Measurements from ENCODE around the gene MICOS13.

Gene MICOS13, protein sequence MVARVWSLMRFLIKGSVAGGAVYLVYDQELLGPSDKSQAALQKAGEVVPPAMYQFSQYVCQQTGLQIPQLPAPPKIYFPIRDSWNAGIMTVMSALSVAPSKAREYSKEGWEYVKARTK

DNA sequence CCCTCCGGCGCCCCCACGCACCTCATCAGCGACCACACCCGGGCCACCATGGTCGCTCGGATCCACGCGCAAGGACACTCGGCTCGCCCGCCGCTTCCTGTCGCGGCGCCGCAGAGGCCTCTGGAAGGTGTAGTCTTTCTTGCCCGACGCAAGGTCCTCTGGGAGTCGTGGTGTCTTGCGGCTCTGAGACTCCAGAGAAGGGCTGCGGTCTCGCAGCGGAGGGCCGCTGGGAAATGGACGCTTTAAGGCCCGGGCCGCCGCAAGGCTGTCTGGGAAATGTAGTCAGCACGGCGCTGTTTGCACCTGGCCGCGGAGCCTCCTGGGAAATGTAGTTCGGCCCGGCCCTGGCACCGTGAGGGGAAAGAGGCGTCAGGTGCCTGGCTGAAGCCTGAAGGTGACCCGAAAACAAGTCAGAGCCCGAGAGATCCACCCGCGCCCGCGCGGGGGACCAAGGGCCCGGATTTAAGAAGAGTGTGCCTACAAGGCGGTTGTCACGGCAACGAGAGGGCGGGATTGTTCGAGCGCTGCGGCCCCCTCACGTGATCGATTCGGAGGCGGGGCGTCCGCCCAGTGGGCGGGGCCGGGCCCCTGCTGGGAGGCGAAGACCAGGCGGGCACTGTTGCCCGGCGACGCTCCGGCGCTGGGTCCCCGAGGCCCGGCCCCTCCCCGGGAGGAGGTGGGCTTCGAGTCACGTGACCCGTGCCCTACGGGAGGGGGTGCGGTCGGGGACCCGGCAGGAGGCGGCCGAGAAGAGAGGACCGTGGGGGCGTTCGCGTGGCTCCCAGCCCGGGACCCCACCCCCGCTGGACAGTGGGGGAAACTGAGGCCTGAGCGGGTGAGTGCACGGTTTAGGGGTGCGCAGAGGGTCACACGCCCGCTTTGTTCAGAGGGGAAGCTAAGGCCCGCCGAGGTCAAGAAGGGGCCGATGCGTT, at the start of gene MICOS13, which contains the start of gene HSD11B1L:
Gene MICOS13, minus strand, starts transcription at position 80 of the 932 bp plus-strand sequence. Its CDS starts 30 bp downstream, at position 50.
Gene HSD11B1L, plus strand, starts transcription at position 591 of the 932 bp plus-strand sequence. CDS start 3,806 bp downstream, outside the sequence.
- peak within 1 kb of the TSS; percentile 97 for H3K4me3 ChIP-seq (ENCODE audit: low read depth, low read length)
- H3K4me1 ChIP-seq (ENCODE audit: control insufficient read depth, insufficient read depth, low read length) = 0 out of 2 replicates have a peak, but pooled peaks cover 6% of the 10 kb centered on the region
- H3K27ac ChIP-seq (ENCODE audit: low read depth, low read length) = peak within 1 kb of the TSS; percentile 66

DNA sequence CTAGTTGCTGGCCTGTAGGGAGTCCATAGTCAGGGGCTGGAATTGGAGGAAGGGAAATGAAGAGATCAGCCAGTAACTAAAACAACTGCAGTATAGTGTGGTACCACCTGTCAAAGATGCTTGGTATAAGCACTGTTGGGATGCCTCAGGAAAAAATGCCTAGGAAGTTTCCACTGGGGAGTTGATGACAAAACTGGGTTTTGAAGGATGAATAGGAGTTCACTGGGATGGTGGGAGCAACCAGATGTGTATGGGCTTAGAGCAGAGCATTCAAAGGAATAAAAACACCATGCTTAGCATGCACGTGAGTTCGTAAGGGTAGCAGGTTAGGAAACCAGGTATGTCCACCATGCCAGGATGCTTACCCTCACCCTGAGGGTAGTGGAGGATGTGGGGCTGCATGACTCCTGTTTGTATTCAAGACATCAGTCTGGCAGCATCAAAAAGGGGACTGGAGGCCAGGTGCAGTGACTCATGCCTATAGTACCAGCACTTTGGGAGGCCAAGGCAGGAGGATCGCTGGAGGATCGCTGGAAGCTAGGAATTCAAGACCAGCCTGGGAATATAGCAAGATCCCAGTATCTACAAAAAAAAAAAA, 47.2 kb upstream of the MICOS13 start:
- no peaks in the 10 kb centered on the region for H3K36me3 ChIP-seq (ENCODE audit: control insufficient read depth, insufficient read depth, low read length)

More for the DNA sequence above, at the start of gene MICOS13, which contains the start of gene HSD11B1L:
- Histone ChIP-seq H3K27me3 (ENCODE audit: control insufficient read depth, insufficient read depth, low read length) (no peaks in the 10 kb centered on the region), H3K9ac (ENCODE audit: low read depth, low read length) (peak within 1 kb of the TSS; percentile 79), H3K36me3 (ENCODE audit: control insufficient read depth, insufficient read depth, low read length) (no peaks in the 10 kb centered on the region), H3K9me3 (ENCODE audit: control insufficient read depth, insufficient read depth, low read length) (no peaks in the 10 kb centered on the region)

DNA sequence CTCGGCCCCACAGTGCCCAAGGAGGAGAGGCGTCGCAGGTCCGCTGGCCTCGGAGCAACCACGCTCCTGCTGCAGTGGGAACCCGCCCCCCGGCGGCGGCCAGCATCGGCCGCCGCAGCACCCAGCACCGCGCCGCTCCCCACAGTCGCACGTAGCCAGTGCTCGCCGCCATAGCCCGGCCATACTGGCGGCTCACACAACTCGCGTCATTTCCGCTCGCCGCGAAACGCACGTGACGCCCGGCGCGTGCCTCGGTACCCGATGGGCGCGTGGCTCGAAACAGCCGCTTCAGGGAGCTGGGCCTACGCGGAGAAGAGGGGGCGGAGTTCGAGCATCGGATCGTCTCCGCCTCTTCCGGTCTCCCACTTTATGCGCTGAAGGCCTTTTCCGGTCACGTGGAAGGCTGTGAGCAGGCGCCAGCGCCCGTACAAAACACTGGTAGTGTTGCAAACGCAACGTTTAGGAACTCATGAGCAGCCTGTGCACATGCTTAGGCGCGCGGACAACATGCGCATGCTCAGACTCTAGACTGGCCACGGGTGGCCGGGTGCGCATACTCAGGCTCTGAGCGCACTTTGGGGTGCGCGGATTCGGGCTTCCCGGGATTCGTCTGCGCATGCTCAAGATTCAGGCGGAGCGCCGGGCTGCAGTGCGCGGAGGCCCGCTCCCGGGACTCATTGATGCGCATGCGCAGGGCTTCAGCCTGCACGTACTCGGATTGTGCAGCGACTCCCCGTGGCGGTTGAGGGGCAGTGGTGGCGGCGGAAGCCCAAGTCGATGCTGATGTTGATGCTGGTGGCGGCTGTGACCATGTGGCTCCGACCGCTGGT, 39.9 kb upstream of the MICOS13 start, which contains the start of the genes CATSPERD and LONP1:
Gene CATSPERD, plus strand, starts transcription at position 677 of the 830 bp plus-strand sequence. Its CDS starts 101 bp downstream, at position 778.
Gene LONP1, minus strand, starts transcription at position 186 of the 830 bp plus-strand sequence. Its CDS starts 14 bp downstream, at position 172.
- Histone ChIP-seq H3K27ac (ENCODE audit: low read depth, low read length) (peak within 1 kb of the TSS; percentile 100), H3K36me3 (ENCODE audit: control insufficient read depth, insufficient read depth, low read length) (peaks cover 15% of the 10 kb centered on the region), H3K9me3 (ENCODE audit: control insufficient read depth, insufficient read depth, low read length) (no peaks in the 10 kb centered on the region), H3K4me1 (ENCODE audit: control insufficient read depth, insufficient read depth, low read length) (peaks cover 9% of the 10 kb centered on the region; the same call in 1 of the 2 replicates), H3K9ac (ENCODE audit: low read depth, low read length) (peak within 1 kb of the TSS; percentile 96), H3K4me3 (ENCODE audit: low read depth, low read length) (peak within 1 kb of the TSS; percentile 82), H3K27me3 (ENCODE audit: control insufficient read depth, insufficient read depth, low read length) (no peaks in the 10 kb centered on the region)

More for the DNA sequence above, 47.2 kb upstream of the MICOS13 start:
- H3K9me3 ChIP-seq (ENCODE audit: control insufficient read depth, insufficient read depth, low read length) = no peaks in the 10 kb centered on the region
- H3K9ac ChIP-seq (ENCODE audit: low read depth, low read length) = no peak overlapping the region
- no peak overlapping the region for H3K4me3 ChIP-seq (ENCODE audit: low read depth, low read length)
- no peak overlapping the region for H3K27ac ChIP-seq (ENCODE audit: low read depth, low read length)
- H3K27me3 ChIP-seq (ENCODE audit: control insufficient read depth, insufficient read depth, low read length) = no peaks in the 10 kb centered on the region
- H3K4me1 ChIP-seq (ENCODE audit: control insufficient read depth, insufficient read depth, low read length) = no peaks in the 10 kb centered on the region

DNA sequence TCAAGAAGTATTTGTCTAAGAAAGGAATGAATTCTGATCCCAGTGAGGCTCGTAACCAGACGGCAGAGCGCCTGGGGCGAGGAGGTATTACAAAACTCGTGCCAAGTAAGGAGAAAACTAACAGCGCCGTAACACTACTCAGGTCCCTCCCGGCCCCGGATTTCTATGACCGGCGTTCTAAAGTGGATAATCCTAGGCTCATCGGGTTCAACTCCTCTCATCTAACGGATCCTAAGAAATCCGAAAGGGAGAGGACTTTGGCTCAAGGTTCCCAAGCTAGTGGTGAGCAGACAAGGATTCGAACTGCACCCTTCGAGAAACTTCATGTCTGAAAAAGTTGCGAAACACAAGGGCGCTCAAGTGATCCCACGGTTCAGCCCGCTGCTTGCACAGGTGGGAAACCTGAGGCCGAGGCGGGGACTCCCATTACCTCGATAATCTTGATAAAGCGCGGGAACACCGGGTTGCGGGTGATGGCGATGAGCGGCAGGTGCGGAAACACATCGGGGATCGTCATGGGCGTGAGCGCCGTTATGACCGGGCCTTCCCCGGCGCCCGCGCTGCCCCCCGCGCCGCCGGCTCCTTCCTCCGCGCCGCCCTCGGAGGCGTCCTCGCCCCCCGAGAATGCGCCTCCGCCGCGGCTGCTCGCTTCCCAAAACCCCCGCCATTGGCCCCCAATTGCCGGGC, 39.1 kb upstream of the MICOS13 start:
- no peaks in the 10 kb centered on the region for H3K9me3 ChIP-seq (ENCODE audit: control insufficient read depth, insufficient read depth, low read length)
- peak overlapping the region; percentile 82 for H3K4me3 ChIP-seq (ENCODE audit: low read depth, low read length)
- peaks cover 20% of the 10 kb centered on the region for H3K36me3 ChIP-seq (ENCODE audit: control insufficient read depth, insufficient read depth, low read length)
- H3K4me1 ChIP-seq (ENCODE audit: control insufficient read depth, insufficient read depth, low read length) = peaks cover 9% of the 10 kb centered on the region; the same call in 1 of the 2 replicates
- H3K27ac ChIP-seq (ENCODE audit: low read depth, low read length) = peak overlapping the region; percentile 100
- no peaks in the 10 kb centered on the region for H3K27me3 ChIP-seq (ENCODE audit: control insufficient read depth, insufficient read depth, low read length)
- H3K9ac ChIP-seq (ENCODE audit: low read depth, low read length) = peak overlapping the region; percentile 89

DNA sequence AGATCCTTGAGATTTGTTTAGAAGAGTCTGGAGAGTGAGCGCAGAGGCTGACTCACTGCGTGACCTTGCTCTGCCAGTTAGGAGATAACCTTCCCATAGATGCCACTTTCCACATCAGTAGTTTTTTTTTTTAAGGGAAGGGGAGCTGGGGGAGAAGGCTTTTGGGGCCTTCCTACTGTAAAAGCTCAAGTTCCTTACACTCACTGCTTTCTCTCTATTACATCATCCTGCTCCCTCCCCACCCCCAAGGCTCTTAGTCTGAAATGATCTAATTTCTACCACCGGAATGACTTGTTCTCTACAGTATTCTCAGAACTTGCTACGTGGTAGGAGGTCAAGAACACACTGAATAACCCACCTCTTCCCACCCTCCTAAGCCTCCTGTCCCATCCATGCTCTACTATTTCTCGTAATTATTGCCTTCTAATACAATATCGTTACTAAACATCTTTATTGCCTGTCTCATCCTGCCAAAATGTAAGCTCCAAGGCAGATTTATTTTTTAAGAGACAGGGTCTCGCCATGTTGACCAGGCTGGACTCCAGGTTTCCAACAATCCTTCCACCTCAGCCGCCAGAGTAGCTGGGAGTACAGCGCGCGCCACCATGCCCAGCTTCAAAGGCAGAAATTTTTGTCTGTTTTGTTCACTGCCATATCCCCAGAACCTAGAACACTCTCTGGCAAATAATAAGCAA, 38.4 kb upstream of the MICOS13 start:
- H3K36me3 ChIP-seq (ENCODE audit: control insufficient read depth, insufficient read depth, low read length) = peaks cover 26% of the 10 kb centered on the region
- H3K27ac ChIP-seq (ENCODE audit: low read depth, low read length) = peak overlapping the region; percentile 100
- peak overlapping the region; percentile 82 for H3K4me3 ChIP-seq (ENCODE audit: low read depth, low read length)

DNA sequence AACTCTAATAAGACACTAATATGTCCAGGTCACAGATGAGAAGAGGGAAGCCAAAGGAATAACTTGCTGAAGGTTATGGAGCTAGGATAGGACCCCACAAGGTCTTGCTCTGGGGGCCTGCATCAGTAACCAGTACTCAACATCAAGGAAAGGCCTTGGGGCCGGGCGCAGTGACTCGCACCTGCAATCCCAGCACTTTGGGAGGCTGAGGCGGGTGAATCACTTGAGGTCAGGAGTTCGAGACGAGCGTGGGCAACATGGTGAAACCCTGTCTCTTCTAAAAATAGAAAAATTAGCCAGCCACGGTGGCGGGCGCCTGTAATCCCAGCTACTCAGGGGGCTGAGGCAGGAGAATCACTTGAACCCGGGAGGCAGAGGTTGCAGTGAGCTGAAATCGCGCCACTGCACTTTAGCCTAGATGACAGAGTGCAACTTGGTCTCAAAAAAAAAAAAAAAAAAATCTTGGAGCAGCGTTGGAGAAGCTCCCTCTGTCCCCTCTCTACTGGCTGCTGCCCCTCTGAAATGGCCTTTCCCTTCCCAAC, 37.8 kb upstream of the MICOS13 start:
- H3K36me3 ChIP-seq (ENCODE audit: control insufficient read depth, insufficient read depth, low read length) = peaks cover 32% of the 10 kb centered on the region
- no peak overlapping the region for H3K27ac ChIP-seq (ENCODE audit: low read depth, low read length)

More for the DNA sequence above, 38.4 kb upstream of the MICOS13 start:
- no peaks in the 10 kb centered on the region for H3K9me3 ChIP-seq (ENCODE audit: control insufficient read depth, insufficient read depth, low read length)
- peaks cover 9% of the 10 kb centered on the region; the same call in 1 of the 2 replicates for H3K4me1 ChIP-seq (ENCODE audit: control insufficient read depth, insufficient read depth, low read length)
- H3K27me3 ChIP-seq (ENCODE audit: control insufficient read depth, insufficient read depth, low read length) = no peaks in the 10 kb centered on the region
- peak overlapping the region; percentile 89 for H3K9ac ChIP-seq (ENCODE audit: low read depth, low read length)

DNA sequence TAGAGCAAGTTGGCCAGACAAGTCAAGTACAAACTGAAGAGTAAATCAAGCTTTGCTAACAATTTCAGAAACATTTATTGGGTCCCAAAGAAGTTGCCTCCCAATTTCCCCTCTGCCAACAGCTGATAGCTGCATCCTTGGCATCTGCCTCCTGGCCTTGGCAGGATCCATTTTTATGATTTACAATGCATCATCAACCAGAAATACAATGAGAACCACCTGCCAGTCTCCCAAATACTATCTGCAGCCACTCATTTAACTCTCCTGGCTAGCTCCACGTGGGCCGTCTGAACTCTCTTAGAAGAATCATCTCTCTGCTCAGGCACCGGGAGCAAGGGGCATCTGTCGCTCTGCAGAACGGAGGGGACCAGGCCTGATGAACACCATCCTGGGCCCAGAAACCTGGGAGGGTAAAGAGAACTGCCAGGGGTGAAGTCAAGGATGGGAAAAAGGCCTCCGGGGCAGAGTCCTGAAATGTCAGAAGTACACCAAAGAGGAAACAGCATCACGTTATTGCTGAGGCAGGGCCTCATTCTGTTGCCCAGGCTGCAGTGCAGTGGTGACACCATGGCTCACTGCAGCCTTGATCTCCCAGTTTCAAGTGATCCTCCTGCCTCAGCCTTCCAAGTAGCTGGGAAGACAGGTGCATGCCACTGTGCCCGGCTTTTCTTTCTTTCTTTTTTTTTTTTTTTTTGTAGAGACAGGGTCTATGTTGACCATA, 37.1 kb upstream of the MICOS13 start:
- Histone ChIP-seq H3K4me3 (ENCODE audit: low read depth, low read length) (no peak overlapping the region), H3K9me3 (ENCODE audit: control insufficient read depth, insufficient read depth, low read length) (no peaks in the 10 kb centered on the region), H3K27ac (ENCODE audit: low read depth, low read length) (no peak overlapping the region), H3K9ac (ENCODE audit: low read depth, low read length) (no peak overlapping the region), H3K4me1 (ENCODE audit: control insufficient read depth, insufficient read depth, low read length) (peaks cover 9% of the 10 kb centered on the region; the same call in 1 of the 2 replicates), H3K36me3 (ENCODE audit: control insufficient read depth, insufficient read depth, low read length) (peaks cover 39% of the 10 kb centered on the region), H3K27me3 (ENCODE audit: control insufficient read depth, insufficient read depth, low read length) (no peaks in the 10 kb centered on the region)

More for the DNA sequence above, 37.8 kb upstream of the MICOS13 start:
- peaks cover 9% of the 10 kb centered on the region; the same call in 1 of the 2 replicates for H3K4me1 ChIP-seq (ENCODE audit: control insufficient read depth, insufficient read depth, low read length)
- no peaks in the 10 kb centered on the region for H3K9me3 ChIP-seq (ENCODE audit: control insufficient read depth, insufficient read depth, low read length)
- H3K27me3 ChIP-seq (ENCODE audit: control insufficient read depth, insufficient read depth, low read length) = no peaks in the 10 kb centered on the region
- H3K9ac ChIP-seq (ENCODE audit: low read depth, low read length) = 0 out of 2 replicates have a peak overlapping the region, but pooled peaks have one; percentile 89
- peak overlapping the region; percentile 82 for H3K4me3 ChIP-seq (ENCODE audit: low read depth, low read length)

DNA sequence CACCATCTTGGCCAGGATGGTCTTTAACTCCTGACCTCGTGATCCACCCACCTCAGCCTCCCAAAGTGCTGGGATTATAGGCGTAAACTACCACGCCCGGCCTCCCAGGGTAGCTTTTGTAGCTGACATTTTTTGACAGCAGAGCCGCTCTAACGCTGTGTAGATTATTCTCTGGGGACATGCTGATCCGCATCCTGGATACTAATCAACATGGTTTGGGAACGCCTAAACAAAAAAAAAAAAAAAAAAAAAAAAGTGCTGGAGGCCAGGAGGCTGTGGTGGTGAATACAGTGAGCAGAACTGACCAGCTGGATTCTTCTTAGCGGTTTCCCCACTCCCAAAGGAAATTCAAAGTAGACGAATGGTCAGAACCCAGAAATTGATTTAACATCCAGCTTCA, 34.5 kb upstream of the MICOS13 start:
- Histone ChIP-seq H3K9ac (ENCODE audit: low read depth, low read length) (no peak overlapping the region), H3K27ac (ENCODE audit: low read depth, low read length) (no peak overlapping the region), H3K9me3 (ENCODE audit: control insufficient read depth, insufficient read depth, low read length) (no peaks in the 10 kb centered on the region), H3K4me1 (ENCODE audit: control insufficient read depth, insufficient read depth, low read length) (peaks cover 9% of the 10 kb centered on the region; the same call in 1 of the 2 replicates), H3K27me3 (ENCODE audit: control insufficient read depth, insufficient read depth, low read length) (no peaks in the 10 kb centered on the region), H3K36me3 (ENCODE audit: control insufficient read depth, insufficient read depth, low read length) (peaks cover 61% of the 10 kb centered on the region), H3K4me3 (ENCODE audit: low read depth, low read length) (no peak overlapping the region)

Measured in HUES48 (cell line).